ENCODE data around the gene VAPB. TPM values are rescaled to one million over a fixed set of nuclear protein-coding genes. Genes with fewer than 3 reads are reported as not detected.
A peak's percentile ranks its signal among the peaks of the same experiment; 100 is the strongest.

The VAPB gene
- 5.4 TPM for total RNA-seq (2013)
- 10 to 100 TPM in 2 of 3 donors, 1 to 10 TPM in 1; 8.5 to 14.3 (median 10.1) TPM for polyA plus RNA-seq
- 1.3 and 2.1 TPM in 2 replicates for polyA minus RNA-seq
- 15.9 to 51.3 (median 22.7) reads per million in 11 experiments for total RNA-seq

- peaks cover 0 to 2% of the 10 kb centered on the region in 2 donors for H3K27me3 ChIP-seq (ENCODE audit: control insufficient read depth in 2 of 2, insufficient read depth in 2 of 2, low read length in 2 of 2)
- H4K20me1 ChIP-seq (ENCODE audit: insufficient read depth, low read length): peaks cover 17% of the 10 kb centered on the region
- Mint-ChIP-seq H3K4me3 (peak within 1 kb of the TSS; percentile 89 to 95), H3K4me1 (peaks cover 36% of the 10 kb centered on the region), H3K27ac (peak within 1 kb of the TSS; percentile 94 to 98 (median 97)), H3K9me3 (peaks cover 0 to 3% (median 0%) of the 10 kb centered on the region in 7 donors), H3K36me3 (peaks cover 11 to 24% of the 10 kb centered on the region in 2 donors), H3K27me3 (ENCODE audit: low read depth in 3 of 3) (peaks cover 4 to 17% (median 7%) of the 10 kb centered on the region in 3 donors)
- H3K4me3 ChIP-seq (replicated peaks in 1 of 3; ENCODE audit: low read depth in 2 of 3, low read length in 3 of 3): peak within 1 kb of the TSS; percentile 75 to 89 (median 77)
- no peak for TF ChIP-seq CTCF (IDR thresholded peaks at IDR 0.05)
- intact Hi-C loops (cut with micrococcal nuclease): loop anchor here (1.0 to 5.0 kb wide), 2 partner anchors 80 to 263 kb away; partner anchors contain the start of genes STX16 (in 2 of the 2) and RAB22A (in 1 of the 2)
- peaks cover 0 to 14% of the 10 kb centered on the region in 2 donors for H3K36me3 ChIP-seq (replicated peaks in 1 of 2; ENCODE audit: control insufficient read depth in 1 of 2, insufficient read depth in 2 of 2, low read length in 2 of 2)
- H2AFZ ChIP-seq (ENCODE audit: insufficient read depth, low read depth, low read length, poor library complexity, severe bottlenecking): peak within 1 kb of the TSS; percentile 79
- H3K27ac ChIP-seq (ENCODE audit: low read depth in 1 of 2, low read length in 2 of 2): peak within 1 kb of the TSS; percentile 82 to 99
- peak within 1 kb of the TSS; percentile 67 for H3K4me2 ChIP-seq (replicated peaks; ENCODE audit: extremely low read depth, low read length, poor library complexity, severe bottlenecking)
- under 1% methylated on average over 48 of the region's 51 CpGs for WGBS (ENCODE audit: insufficient coverage)
- peaks cover 18 to 28% of the 10 kb centered on the region in 2 donors for H3K4me1 ChIP-seq (ENCODE audit: control insufficient read depth in 1 of 2, insufficient read depth in 2 of 2, low read length in 2 of 2)
- DNase-seq: peak; percentile 95 to 98 (median 96)
- peaks cover 48% of the 10 kb centered on the region for H3K79me2 ChIP-seq (ENCODE audit: insufficient read depth, low read length)
- H3K9me3 ChIP-seq (replicated peaks in 1 of 2; ENCODE audit: control insufficient read depth in 1 of 2, insufficient read depth in 1 of 2, low read length in 2 of 2): no peaks in the 10 kb centered on the region
- H3K9ac ChIP-seq (ENCODE audit: insufficient read depth, low read length, poor library complexity, severe bottlenecking): peak within 1 kb of the TSS; percentile 99
Measured at GRCh38 chr20:58388882-58389323, at the start of gene VAPB. TSS of gene VAPB (plus strand) at chr20:58389229. CDS start at chr20:58389460, 231 bp downstream.

- peaks cover 11% of the 10 kb centered on the region for H3K4me1 Mint-ChIP-seq
- 100% methylated on average over 1 of the region's 6 CpGs for WGBS (ENCODE audit: insufficient coverage)
Measured at GRCh38 chr20:58339741-58340140, 49.3 kb upstream of the VAPB start.

More at GRCh38 chr20:58339741-58340140, 49.3 kb upstream of the VAPB start:
- Histone ChIP-seq H4K20me1 (ENCODE audit: insufficient read depth, low read length) (peaks cover 80% of the 10 kb centered on the region), H3K4me2 (replicated peaks; ENCODE audit: extremely low read depth, low read length, poor library complexity, severe bottlenecking) (no peak overlapping the region), H3K27me3 (ENCODE audit: control insufficient read depth in 2 of 2, insufficient read depth in 2 of 2, low read length in 2 of 2) (no peaks in the 10 kb centered on the region), H2AFZ (ENCODE audit: insufficient read depth, low read depth, low read length, poor library complexity, severe bottlenecking) (no peak overlapping the region), H3K27ac (ENCODE audit: low read depth in 1 of 2, low read length in 2 of 2) (no peak overlapping the region), H3K9ac (ENCODE audit: insufficient read depth, low read length, poor library complexity, severe bottlenecking) (no peak overlapping the region), H3K79me2 (ENCODE audit: insufficient read depth, low read length) (peaks cover 21% of the 10 kb centered on the region), H3K4me1 (ENCODE audit: control insufficient read depth in 1 of 2, insufficient read depth in 2 of 2, low read length in 2 of 2) (peaks cover 0 to 3% of the 10 kb centered on the region in 2 donors), H3K36me3 (replicated peaks in 1 of 2; ENCODE audit: control insufficient read depth in 1 of 2, insufficient read depth in 2 of 2, low read length in 2 of 2) (peaks cover 9 to 20% of the 10 kb centered on the region in 2 donors), H3K4me3 (replicated peaks in 1 of 3; ENCODE audit: low read depth in 2 of 3, low read length in 3 of 3) (no peak overlapping the region), H3K9me3 (replicated peaks in 1 of 2; ENCODE audit: control insufficient read depth in 1 of 2, insufficient read depth in 1 of 2, low read length in 2 of 2) (no peaks in the 10 kb centered on the region)
- Mint-ChIP-seq H3K9me3 (peaks cover 0 to 2% (median 0%) of the 10 kb centered on the region in 7 donors), H3K27me3 (ENCODE audit: low read depth in 3 of 3) (no peaks in the 10 kb centered on the region), H3K4me3 (no peak overlapping the region), H3K36me3 (peaks cover 26 to 32% of the 10 kb centered on the region in 2 donors), H3K27ac (no peak overlapping the region)
- DNase-seq: no peak
- TF ChIP-seq CTCF (IDR thresholded peaks at IDR 0.05): no peak
- intact Hi-C loops (cut with micrococcal nuclease): no loop called here

Data from CD14-positive monocyte (primary cell).